CD4-positive, alpha-beta T cell treated with Interferon alpha-2 for 1 hour (primary cell): ENCODE data around the gene CCNF.

Source experiments
- DNase-seq, 2 donors: peaks; one replicate each; pipeline ENCODE4 v3.0.0-alpha.2; 2020 to 2022

Gene CCNF

DNA sequence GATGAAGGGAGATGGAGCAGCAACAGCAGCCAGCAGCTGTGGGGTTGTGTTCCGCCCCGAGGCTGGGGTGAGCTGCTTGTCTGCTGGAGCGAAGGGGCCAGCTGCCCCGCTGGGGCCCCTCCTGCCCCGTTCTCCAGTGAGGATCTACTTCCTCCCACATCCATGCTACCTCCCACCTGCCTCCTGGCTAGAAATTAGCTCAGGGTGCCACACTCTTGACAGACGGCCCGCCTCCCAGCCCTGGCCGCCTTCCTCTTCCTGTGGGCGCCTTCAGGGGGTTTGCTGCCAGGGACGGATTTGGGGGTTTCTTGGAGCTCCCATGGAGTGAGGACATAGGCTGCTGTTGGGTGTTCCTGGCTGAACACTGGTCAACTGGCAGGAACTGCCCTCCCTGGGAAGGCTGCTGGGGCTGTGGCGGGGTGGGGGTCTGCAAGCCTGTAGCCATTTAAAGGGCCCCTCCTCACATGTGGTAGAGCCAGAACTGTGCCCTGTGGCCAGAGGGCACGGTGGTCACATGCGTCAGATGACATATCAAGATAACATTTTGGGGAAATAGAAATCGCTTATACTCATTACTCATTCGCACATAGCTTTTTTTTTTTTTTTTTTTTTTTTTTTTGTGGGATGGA lies 58.8 kb downstream of the CCNF start:
- DNase-seq: no peak

DNA sequence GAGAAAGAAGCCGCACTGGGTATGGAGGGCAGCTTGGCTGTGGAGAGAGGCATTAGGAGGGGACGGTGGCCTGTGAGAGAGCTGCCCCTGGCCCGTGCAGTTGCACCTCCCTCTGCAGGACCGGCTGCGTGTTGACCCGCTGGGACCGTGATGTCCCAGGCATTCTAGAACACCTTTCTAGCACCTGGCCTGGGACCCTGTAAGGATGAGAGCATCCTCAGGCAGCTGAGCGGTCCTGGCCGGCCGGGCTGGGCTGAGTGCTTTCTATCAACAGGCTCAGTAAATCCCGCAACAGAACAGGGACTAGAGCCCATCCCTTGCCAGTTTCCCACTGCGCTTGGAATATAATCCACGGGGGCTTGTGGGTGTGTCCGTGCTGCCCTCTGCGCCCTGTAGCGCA lies 60.3 kb downstream of the CCNF start:
- no peak for DNase-seq

DNA sequence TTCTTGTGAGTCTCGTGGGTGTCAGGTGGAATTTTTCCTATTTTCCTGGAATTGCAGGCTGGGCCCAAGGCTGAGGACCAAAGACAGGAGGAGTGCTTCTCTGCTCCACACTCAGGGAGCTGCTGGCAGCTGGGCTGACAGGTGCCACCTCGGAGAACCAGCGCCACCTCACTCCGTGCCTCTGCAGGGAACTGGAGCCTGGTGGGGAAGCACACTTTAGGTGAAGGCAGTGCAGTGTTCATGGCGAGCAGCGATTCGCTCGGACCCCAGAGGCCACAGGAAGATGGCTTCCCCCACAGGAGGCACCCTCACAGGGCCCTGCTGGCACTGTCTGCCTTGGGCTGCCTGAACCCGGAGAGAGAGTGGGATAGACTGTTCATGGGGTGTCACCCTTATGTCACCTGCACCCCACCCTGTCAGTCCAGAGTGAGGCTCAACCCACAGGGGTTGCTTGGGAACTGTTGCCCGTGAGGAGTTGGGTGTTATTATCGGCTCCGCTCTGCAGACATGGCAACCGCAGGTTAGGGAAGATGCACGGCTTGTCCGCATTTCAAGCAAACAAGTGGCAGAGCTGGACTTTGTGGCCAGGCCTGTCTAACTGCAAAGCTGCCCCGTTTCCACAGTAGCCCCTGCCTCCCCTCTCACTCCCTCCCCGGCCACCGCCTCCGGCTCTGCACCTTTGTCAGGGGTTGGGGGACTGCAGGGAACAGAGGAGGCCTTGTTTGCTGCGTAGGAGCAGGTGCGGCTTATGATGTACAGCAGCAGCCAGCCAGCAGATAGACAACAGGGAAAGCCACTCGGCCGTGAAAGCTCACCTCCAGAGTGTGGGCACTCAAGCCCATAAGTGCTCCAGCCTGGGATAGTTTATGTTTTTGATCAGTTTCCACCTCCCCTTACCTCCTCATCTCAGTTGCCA lies 61.2 kb downstream of the CCNF start:
- DNase-seq: no peak

DNA sequence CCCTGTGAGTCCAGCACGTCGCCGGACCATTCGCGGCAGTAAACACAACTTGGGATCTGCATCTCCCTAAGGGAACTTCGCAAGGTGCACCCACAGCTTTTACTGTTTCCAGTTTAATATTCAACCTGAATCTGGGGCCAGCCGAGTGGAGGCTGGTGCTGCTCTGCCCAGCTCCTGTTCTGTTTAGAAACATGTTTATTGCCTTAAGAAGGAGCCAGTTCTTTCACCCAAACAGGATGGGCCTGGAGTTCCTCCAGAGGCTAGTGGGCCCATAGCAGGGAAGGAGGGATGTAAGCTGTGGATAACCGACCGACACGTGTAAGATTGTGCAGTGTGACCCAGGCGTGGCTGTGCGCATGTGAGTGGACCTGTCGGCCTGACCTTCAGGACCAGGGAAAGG lies 63.0 kb downstream of the CCNF start:
- no peak for DNase-seq

DNA sequence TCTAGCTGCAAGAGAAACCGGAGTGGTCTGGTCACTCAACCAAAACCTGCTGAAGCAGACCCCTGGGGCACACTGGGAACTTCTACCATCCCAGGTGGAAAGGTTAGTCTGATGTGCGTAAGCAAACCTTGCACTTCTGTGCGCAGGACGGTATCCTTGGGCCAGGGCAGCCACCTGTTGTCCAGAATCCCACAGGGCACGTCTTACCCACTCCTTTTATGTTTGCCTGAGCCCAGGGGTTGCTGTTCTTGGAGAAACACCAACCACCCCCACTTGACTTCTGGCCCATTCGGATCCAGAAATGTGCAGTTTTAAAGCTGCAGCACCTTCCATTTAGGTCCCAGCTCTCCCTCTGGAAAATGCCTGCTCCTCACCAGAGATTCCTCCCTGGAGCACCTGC lies 64.4 kb downstream of the CCNF start:
- DNase-seq: no peak

DNA sequence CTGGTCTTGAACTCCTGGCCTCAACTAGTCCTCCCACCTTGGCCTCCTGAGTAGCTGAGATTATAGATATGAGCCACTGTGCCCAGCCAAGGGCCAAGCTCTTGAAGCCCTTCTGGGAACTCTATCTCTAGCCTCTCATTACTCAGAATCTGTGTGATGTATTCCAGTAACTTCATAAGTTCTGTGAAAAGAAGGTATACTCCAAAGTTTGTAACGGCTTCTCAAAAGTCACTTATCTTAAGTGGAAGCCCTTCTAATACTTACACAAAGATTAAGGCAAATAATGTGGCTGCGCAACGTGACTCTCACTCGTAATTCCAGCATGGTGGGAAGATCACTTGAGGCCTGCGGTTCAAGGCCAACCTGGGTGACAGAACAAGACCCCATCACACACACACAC lies 65.4 kb downstream of the CCNF start:
- no peak for DNase-seq

DNA sequence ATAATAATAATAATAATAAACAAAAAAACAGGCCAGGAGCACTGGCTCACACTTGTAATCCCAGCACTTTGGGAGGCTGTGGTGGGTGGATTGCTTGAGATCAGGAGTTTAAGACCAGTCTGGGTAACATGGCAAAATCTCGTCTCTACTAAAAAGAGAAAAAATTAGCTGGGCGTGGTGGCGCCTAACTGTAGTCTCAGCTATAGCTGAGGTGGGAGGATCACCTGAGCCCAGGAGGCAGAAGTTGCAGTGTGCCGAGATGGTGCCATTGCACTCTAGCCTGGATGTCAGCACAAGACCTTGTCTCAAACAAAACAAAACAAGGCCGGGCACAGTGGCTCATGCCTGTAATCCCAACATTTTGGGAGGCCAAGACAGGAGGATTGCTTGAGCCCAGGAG lies 65.8 kb downstream of the CCNF start:
- no peak for DNase-seq

DNA sequence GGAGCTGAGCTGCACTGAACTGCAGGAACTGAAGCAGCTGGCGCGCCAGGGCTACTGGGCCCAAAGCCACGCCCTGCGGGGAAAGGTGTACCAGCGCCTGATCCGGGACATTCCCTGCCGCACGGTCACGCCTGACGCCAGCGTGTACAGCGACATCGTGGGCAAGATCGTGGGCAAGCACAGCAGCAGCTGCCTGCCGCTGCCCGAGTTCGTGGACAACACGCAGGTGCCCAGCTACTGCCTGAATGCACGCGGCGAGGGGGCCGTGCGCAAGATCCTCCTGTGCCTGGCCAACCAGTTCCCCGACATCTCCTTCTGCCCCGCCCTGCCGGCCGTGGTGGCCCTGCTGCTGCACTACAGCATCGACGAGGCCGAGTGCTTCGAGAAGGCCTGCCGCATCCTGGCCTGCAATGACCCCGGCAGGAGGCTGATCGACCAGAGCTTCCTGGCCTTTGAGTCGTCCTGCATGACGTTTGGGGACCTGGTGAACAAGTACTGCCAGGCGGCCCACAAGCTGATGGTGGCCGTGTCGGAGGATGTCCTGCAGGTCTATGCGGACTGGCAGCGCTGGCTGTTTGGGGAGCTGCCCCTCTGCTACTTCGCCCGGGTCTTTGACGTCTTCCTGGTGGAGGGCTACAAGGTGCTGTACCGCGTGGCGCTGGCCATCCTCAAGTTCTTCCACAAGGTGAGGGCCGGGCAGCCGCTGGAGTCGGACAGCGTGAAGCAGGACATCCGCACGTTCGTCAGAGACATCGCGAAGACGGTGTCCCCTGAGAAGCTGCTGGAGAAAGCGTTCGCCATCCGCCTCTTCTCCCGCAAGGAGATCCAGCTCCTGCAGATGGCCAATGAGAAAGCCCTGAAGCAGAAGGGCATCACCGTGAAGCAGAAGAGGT lies 67.2 kb downstream of the CCNF start:
- no peak for DNase-seq

DNA sequence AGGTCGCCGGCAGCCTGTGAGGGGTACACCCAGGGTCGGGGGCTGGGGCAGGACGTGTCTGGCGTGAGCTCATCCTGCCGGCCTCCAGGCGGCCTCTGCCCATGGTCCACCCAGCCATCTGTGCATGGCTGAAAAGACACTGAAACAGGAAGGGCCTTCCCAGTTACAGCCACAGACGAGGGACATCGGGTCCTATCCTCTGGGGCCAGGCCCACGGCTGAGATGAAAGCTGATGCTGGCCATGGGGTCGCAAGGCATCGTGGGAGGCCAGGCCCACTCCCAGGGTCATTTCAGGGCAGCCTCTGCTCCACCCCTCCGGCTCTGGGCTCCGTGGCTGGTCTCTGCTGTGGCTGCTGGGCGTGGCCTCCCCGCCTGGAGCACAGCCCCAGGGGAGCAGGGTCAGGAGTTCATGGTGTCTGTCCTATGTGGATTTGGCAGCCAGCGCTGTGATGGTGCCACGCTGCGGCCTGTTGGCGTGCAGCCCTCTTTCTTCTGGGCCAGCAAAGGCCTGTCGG lies 67.9 kb downstream of the CCNF start:
- no peak for DNase-seq

DNA sequence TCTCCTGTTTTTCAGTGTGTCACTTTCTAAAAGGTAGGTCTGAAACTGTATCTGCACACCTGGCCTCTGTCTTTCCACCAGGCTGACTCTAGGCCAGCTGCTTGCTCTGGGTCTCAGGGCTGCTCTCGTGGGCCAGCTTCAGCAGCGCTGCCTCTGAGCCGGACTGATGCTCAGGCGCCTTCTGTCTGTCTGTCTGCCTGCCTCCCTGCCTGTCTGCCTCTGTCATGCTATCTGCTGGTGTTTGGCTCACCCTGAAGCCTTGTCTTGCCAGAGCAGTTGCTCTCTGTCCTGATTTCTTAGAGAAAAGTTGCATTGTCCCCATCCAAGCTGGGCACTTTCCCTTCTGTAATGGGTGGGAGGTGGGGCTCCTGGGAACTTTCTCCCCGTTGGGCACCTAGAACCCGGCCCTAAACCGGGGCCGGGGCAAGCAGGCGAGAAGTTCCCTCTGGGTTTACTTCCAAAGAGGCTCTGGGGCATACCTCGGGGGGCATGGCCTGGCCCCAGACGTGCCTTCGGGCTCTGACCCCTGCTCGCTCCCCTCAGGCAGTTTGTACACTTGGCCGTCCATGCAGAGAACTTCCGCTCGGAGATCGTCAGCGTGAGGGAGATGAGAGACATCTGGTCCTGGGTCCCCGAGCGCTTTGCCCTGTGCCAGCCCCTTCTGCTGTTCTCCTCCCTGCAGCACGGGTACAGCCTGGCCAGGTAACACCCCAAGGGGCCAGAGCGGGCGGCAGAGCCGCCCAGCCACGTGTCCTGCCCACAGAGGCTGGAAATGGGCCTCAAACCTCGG lies 68.6 kb downstream of the CCNF start:
- no peak for DNase-seq

DNA sequence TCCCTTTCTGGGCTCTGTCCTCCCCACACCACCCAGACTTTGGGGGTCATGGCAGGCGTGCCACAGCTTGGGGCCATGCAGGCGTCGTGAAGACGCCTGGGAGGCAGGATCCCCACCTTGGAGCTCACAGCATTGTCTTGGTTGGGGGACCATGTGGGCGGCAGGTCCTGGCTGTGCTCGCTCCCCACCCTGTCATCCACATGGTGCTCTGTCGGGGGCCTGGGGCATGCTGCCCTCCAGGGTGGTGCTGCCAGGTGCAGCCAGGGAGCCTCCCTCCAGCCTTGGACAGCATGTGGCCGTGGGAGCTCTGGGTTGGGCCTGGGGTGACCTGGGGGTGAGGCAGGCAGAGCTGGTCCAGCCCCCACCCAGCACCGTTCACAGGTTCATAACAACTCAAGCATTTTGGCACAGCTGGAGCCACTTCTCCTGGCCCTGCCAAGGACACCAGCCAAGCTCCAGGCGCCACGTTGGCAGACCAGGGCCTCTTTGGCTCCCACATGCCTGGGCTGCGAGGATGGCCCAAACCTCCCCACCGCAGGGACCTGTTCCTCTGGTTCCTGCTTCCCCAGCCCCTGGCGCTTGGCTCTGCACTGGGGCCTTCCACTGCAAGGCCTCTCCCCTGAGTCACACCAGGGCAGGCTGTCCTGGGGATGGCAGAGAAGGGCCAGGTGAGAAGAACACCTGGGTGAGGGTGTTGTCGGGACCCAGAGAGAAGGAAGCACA lies 69.4 kb downstream of the CCNF start:
- no peak for DNase-seq

DNA sequence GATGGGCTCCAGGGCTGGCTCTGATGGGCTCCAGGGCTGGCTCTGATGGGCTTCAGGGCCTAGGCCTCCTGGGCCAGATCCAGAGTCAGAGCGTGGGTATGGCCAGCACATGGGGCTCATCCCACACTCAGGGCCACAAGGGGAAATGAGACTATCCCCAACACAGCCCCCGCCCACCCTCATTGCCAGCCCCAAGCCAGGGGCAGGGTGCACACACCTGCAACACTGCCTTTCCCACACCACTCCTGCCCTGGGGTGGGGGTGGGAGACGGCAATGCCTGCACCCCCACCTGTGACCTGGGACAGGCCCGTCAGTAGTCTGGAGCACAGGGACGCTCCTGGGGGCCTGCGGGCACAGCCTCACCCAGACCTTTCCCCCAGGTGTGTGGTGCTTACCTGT lies 70.2 kb downstream of the CCNF start:
- DNase-seq: no peak

DNA sequence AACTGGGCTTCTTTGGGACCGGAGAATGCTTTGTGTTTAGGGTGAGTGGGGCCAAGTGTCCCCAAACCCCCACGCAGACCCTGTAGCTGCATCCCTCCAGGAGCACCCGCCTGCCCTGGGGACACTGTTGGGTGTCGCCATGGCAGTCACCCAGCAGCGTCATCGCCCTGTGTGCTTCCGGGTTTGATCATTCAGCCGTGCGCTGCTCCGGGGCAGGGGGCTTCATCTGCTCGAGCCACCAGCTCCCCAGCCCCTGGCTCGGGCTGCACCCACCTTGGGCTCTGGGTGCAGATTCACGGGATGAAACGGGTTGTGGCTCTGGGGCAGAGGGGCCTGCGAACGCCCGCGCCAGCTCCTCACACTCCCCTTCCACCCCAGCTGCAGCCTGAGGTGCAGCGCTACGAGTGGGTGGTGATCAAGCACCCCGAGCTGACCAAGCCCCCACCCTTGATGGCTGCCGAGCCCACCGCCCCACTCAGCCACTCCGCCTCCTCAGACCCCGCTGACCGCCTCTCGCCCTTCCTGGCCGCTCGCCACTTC lies 70.7 kb downstream of the CCNF start:
- no peak for DNase-seq

DNA sequence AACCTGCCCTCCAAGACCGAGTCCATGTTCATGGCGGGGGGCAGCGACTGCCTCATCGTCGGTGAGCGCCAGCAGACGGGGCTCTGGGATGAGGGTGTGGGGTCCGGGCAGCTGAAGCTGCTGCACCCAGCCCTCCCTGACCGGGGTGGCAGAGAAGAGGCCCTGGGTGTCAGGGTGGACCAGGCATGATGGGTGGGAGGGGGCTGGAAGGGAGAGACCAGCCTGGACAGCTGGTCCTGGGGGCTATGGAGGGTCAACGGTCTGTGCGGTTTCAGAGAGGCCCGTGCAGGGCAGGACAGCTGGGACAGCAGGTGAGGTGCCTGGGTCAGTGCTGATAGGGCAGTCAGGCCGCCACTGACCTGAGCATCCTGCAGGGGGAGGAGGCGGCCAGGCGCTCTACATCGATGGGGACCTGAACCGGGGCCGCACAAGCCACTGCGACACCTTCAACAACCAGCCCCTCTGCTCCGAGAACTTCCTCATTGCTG lies 71.2 kb downstream of the CCNF start:
- DNase-seq: no peak

DNA sequence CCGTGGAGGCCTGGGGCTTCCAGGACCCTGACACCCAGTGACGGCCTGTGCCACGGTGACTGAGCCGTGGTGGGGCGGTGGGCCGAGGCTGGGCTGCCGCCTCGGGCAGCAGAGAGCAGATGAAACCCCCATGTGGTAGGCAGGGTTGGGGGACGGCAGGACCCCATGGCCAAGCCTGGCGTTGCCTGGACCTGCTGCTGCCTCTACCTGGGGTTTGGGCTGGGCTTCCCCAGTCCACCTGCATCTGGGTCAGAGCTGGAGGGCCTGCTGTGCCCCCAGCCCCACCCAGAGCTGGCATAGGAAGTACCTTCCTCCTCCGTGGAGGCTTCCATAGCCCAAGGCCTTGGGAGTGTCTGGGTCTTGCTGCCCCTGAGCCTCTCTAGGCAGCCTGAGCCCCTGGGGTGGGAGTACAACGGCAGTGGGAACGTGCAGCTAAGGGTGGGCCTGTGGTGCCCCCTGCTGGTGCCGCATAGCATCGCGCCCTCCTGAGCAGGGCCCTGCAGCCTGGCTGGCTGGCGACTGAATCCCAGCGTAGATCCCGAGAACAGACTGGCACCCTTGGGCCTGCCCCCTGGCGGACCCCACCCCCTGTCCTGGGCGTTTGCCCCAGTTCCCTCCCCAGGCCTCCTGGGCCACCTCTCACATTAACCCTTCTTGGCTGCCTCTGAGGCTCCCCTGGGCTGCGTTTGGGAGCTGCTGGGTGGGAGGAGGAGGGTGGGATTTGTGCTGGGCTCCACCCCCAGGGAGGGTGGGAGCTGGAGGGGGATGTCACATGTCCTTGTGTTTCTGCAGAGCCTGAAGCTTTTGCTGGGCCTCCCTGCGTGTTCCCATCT lies 71.9 kb downstream of the CCNF start:
- peak; percentile 77 to 84 for DNase-seq

DNA sequence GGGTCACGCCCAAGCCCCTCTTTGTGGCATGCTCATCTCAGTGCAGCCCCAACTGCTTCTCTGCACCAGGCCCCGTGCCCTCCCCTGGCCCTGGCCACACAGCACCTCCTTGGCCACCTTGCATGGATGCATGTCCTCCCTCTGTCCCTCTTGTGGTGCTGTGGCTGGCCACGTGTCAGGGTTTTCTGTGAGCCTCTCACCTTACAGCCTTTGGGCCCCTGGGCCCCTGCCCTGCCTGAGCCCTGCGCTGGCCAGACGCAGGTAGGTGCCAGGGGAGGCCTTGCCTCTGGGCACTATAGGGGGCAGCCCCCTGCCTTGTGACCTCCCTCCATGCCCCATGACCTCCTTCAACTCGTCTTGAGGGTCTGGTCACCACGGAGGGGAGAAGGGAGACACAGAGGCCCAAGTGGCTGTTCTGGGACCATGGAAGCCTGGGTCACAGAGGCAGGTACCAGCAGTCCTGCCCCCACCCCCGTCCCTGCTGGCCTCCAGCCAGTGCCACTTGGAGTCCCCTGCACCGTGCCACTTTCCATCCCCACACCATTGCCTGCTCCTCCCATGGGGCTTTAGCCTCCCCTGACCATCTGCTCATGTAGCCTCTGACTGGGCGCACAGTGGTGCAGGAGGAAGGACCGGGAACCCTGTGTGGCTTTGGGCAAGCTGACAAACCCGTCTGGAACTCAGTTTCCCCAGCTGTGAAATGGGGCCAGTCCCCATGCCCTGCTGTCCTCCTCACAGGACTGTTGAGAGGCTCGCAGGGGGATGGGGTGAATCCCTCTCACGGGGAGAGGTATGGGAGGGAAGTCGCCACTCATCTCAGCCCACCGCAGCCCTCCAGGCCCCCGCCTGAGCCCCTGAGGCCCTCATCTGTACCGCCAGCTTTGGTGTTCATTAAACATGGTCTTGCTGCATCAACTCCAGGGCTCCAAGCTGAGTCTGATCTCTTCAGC lies 73.0 kb downstream of the CCNF start:
- no peak for DNase-seq

DNA sequence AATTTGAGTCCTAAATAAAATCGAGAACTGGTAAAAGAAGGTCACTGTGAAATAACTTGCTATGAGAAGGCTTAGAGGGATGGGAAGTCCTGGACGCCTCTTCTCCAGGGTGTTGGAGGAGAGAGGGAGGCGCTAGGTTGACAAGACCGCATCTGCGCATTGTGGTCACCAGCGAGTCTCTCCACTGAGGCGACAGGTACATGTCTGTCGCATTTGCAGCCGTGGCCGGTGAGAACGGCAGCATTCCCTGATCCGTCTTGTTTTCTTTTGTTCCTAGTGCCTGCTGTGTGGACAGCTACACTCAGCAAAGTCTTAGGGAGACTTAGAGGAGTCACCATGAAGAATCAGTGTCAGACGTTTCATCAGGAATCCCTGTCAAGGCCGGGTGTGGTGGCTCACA lies 76.4 kb downstream of the CCNF start:
- DNase-seq: no peak

DNA sequence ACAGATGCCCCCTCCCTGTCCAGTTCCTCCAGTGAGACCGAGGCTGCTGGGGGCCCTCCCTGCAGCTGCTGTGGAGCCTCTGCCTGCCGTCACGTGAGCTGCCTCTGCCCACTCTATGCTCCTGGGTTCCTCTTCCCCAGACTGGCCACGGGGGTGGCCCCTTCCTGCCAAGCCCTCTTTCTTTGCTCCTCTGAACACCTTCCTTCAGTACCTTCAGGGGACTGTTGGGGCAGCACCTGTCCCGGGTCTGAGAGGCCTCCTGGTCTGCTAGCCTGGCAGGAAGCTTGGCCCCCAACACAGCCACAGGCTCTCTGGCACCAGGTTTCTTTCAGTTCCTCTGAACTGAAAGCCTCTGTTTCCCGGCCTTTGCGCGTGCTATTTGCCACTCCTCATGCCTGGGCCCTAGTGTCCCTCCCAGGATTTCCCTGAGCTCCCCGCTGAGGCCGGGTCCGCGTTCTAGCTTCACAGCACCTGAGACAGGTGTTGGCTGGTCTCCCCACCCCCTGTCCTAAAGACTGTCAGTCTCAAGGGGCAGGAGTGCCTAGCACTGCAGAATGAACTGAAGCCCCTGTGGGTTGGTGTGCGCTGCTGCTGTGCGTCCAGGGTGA lies 77.9 kb downstream of the CCNF start:
- peak in 1 of 2 donors; percentile 63 for DNase-seq

DNA sequence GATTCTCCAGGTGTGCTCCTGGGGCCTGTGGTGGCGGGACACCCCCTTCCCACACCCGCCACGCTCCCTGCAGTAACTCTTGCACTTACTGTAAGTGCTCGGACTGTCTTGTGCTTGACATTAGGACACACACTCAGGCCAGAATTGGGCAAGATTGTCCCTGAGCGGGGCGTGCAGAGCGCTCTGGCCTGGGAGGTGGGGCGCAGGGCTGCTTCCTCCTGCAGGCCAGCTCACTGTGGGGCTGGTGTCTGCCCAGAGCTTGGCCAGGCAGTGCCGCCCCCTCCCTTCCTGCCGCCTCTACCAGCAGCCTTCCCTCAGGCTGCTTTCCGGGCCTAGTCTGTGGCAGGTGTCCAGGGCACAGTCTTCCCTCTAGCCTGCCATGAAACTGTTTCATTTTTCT lies 78.4 kb downstream of the CCNF start:
- peak in 1 of 2 donors; percentile 54 for DNase-seq
